LNCAP (cell line): ENCODE measurements around the gene FNIP1.

ENCODE experiments used
- CTCF ChIP-seq: fragments of 450-650 bp; IDR thresholded peaks from 2 replicates; pipeline ENCODE4 v1.5.1; 2017; ENCODE audit warnings: mild to moderate bottlenecking

Gene FNIP1

GRCh38 chr5:131745703-131746102 lies 51.1 kb downstream of the FNIP1 start:
- no peak for TF ChIP-seq CTCF

DNA sequence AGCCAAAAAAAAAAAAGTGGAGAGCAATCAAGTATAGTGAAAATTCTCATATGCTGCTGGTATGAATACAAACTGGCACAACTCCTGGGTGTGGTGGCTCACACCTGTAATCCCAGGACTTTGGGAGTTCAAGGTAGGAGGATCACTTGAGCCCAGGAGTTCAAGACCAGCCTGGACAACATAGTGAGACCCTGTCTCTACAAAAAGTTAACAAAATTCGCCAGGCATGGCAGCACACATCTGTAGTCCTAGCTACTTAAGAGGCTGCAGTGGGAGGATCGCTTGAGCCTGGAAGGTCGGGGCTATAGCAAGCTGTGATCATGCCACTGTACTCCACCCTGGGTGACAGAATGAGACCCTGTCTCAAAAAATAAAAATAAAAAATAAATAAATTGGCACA lies 51.7 kb downstream of the FNIP1 start:
- TF ChIP-seq CTCF = no peak

DNA sequence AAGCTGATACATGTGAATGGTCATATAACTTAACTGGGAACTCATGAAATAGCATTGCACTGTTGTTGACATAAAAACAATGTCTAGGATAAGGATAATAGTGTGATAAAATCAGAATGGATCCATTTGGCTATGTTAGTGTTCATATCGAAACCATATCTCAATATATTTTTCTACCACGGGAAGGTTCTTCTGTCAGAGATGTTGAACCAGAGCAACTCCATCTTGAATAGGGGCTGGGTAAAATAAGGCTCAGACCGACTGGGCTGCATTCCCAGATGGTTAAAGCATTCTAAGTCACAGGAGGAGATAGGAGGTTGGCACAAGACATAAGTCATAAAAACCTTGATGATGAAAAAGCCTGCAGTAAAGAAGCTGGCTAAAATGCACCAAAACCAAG lies 56.3 kb downstream of the FNIP1 start:
- TF ChIP-seq CTCF = no peak

DNA sequence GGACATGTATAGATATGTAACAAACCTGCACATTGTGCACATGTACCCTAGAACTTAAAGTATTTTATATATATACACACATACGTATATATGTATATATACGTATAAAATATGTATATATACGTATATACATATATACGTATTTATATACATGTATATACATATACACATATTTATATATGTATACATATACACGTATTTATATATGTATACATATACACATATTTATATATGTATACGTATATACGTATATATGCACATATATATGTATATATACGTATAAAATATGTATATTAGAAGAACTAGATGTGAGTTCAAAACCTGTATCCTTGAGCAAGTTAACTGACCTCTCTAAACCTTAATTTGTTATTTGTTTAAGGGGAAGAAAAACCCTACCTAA lies 61.4 kb downstream of the FNIP1 start:
- no peak for TF ChIP-seq CTCF

DNA sequence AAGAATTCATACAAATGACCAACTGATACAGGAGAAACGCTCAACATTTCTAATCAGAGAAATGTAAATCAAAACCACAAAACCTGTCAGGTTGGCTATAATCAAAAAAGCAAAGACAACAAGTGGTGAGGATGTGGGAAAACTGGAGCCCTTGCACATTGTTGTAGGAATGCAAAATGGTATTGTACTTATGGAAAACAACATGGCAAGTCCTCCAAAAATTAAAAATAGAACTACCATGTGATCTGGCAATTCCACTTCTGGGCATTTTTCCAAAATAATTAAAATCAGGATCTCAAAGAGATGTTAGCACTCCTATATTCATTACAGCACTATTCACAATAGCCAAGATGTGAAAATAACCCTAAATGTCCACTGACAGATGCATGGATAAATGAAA lies 76.1 kb downstream of the FNIP1 start:
- TF ChIP-seq CTCF = no peak

DNA sequence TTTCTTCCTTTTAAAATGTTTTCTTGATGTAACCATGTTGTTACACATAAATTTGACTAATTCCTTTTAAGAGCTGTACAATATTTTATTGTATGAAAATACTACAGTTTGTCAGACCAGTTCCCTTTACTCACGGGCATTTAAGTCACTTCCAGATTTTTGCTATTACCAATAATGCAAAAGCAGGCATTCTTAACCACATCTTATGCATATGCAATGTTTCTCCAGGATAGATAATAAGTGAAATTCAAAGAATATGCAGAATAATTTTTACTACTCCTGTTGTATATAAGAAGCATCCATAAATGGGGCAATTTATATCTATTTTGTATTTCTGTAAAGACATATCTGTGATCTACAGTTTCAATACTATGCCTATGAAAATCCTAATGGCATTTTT lies 77.3 kb downstream of the FNIP1 start:
- TF ChIP-seq CTCF = no peak

DNA sequence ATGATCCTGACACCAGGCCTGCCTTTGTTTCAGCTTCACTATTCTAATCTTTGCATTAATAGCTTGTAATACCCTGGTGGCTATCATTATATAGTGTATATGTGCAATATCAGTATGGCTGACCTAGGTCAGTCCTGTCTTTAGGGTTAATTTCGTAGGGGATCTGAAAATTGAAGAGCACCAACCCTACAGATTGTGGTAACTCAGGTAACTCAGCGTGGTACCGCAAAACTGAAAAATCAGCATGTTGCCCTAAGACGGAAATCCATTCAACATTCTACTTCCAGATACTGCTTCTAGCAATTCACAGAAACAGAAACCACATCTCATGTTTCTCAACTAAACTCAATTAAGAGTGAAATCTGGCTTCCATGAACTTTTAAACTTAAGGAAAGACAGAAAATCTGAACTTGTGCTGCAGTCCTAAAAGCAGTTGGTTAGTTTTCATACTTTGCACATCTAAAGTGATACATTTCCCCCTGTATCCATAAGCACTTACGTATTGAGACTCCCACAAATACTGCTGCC lies 78.3 kb downstream of the FNIP1 start:
- no peak for TF ChIP-seq CTCF

GRCh38 chr5:131716650-131717049 lies 80.2 kb downstream of the FNIP1 start:
- TF ChIP-seq CTCF = no peak
